ENCODE results near the gene NMBR.
"Not testable (repeated sequence)": the region's sequence is repeated elsewhere in the genome, so short reads cannot be mapped to it uniquely, and the experiment has no call there.

GRCh38 chr6:142027804-142028203 lies 119.1 kb downstream of the NMBR start:
- TF ChIP-seq SIN3A (conservative IDR thresholded peaks at IDR 0.05 in 1 of 2, IDR thresholded peaks at IDR 0.05 in 1 of 2; ENCODE audit: low read depth in 1 of 2, low read length in 2 of 2); CTCF (IDR thresholded peaks at IDR 0.05; ENCODE audit: control extremely low read depth in 1 of 3, insufficient read depth in 1 of 3, low read depth in 1 of 3, low read length in 3 of 3); EZH2 (IDR thresholded peaks at IDR 0.05; ENCODE audit: low read depth, low read length, severe bottlenecking); RNF2 (IDR thresholded peaks at IDR 0.05; ENCODE audit: borderline replicate concordance, low read depth, low read length, missing control alignments, poor library complexity, severe bottlenecking); POLR2AphosphoS5 (IDR thresholded peaks at IDR 0.05; ENCODE audit: low read depth, low read length); PHF8 (conservative IDR thresholded peaks at IDR 0.05; ENCODE audit: low read depth, low read length); POLR2A (IDR thresholded peaks at IDR 0.05; ENCODE audit: control extremely low read depth in 1 of 2, low read depth in 2 of 2, low read length in 2 of 2); ATF3 (IDR thresholded peaks at IDR 0.05; ENCODE audit: insufficient read depth, low read depth, low read length); CBX8 (IDR thresholded peaks at IDR 0.05; ENCODE audit: borderline replicate concordance, low read depth, low read length); CEBPB (IDR thresholded peaks at IDR 0.05; ENCODE audit: low read depth, low read length); ASH2L (IDR thresholded peaks at IDR 0.05; ENCODE audit: low read length); NRF1 (IDR thresholded peaks at IDR 0.05; ENCODE audit: low read depth, low read length); HDAC2 (IDR thresholded peaks at IDR 0.05; ENCODE audit: borderline replicate concordance in 1 of 2, low read depth in 2 of 2, low read length in 2 of 2); KDM1A (IDR thresholded peaks at IDR 0.05; ENCODE audit: borderline replicate concordance, low read length): not testable (repeated sequence)

Data from H1 (cell line).